SK-N-SH treated with all-trans-retinoic acid at 6 μM for 48 hours (cell line): ENCODE results near the gene INSRR.

Source experiments
- ATAC-seq: fragments of 200-7000 bp; cut with Tn5 transposase; 3 replicates; pipeline ENCODE4 v1.9.1; 2020; ENCODE audit warnings: mild to moderate bottlenecking, moderate library complexity
- ARNTL ChIP-seq: fragments of 450-650 bp; formaldehyde crosslinking; IDR thresholded peaks from 2 replicates; pipeline ENCODE4 v1.5.0; 2020; ENCODE audit warnings: low read depth, mild to moderate bottlenecking, moderate library complexity, borderline replicate concordance
- BACH2 ChIP-seq: fragments of 250-450 bp; sonication (Bioruptor Pico); IDR thresholded peaks from 2 replicates; pipeline ENCODE4 v1.9.0; 2021; ENCODE audit warnings: mild to moderate bottlenecking, borderline replicate concordance
- CREB5 ChIP-seq: fragments of 250-450 bp; sonication (Bioruptor Pico); IDR thresholded peaks from 2 replicates; pipeline ENCODE4 v1.5.1; 2020; ENCODE audit warnings: low read depth, mild to moderate bottlenecking, moderate library complexity
- CSDC2 ChIP-seq: fragments of 250-450 bp; sonication (Bioruptor Pico); IDR thresholded peaks from 2 replicates; pipeline ENCODE4 v1.5.0; 2020; ENCODE audit warnings: mild to moderate bottlenecking, moderate library complexity
- CSRNP3 ChIP-seq: fragments of 250-450 bp; sonication (Bioruptor Pico); IDR thresholded peaks from 2 replicates; pipeline ENCODE4 v1.5.1; 2021; ENCODE audit warnings: mild to moderate bottlenecking, moderate library complexity
- ESRRG ChIP-seq: fragments of 250-450 bp; sonication (Bioruptor Pico); IDR thresholded peaks from 2 replicates; pipeline ENCODE4 v1.6.1; 2021; ENCODE audit warnings: mild to moderate bottlenecking
- GLIS3 ChIP-seq: fragments of 250-450 bp; sonication (Bioruptor Pico); IDR thresholded peaks from 2 replicates; pipeline ENCODE4 v1.5.0; 2020; ENCODE audit warnings: mild to moderate bottlenecking, moderate library complexity
- ISL1 ChIP-seq: fragments of 250-450 bp; sonication (Bioruptor Pico); IDR thresholded peaks from 2 replicates; pipeline ENCODE4 v2.1.2; 2022; ENCODE audit warnings: mild to moderate bottlenecking, moderate library complexity
- OSR1 ChIP-seq: fragments of 250-450 bp; sonication (Bioruptor Pico); IDR thresholded peaks from 2 replicates; pipeline ENCODE4 v1.8.0; 2022; ENCODE audit warnings: moderate library complexity, mild to moderate bottlenecking, inconsistent platforms
- PATZ1 ChIP-seq: fragments of 250-450 bp; sonication (Bioruptor Pico); IDR thresholded peaks from 2 replicates; pipeline ENCODE4 v1.8.0; 2020; ENCODE audit warnings: mild to moderate bottlenecking, moderate library complexity, borderline replicate concordance
- POU6F1 ChIP-seq: fragments of 250-450 bp; sonication (Bioruptor Pico); IDR thresholded peaks from 2 replicates; pipeline ENCODE4 v1.8.0; 2021; ENCODE audit warnings: low read depth, mild to moderate bottlenecking, moderate library complexity, borderline replicate concordance
- PPARA ChIP-seq: fragments of 250-450 bp; sonication (Bioruptor Pico); IDR thresholded peaks from 2 replicates; pipeline ENCODE4 v1.5.0; 2020; ENCODE audit warnings: mild to moderate bottlenecking, borderline replicate concordance
- RARB ChIP-seq: fragments of 250-450 bp; sonication (Bioruptor Pico); IDR thresholded peaks from 2 replicates; pipeline ENCODE4 v1.8.0; 2021; ENCODE audit warnings: mild to moderate bottlenecking, moderate library complexity
- SNAI2 ChIP-seq: fragments of 250-450 bp; sonication (Bioruptor Pico); IDR thresholded peaks from 2 replicates; pipeline ENCODE4 v1.5.0; 2020; ENCODE audit warnings: mild to moderate bottlenecking, moderate library complexity
- TCF4 ChIP-seq: fragments of 250-450 bp; sonication (Bioruptor Pico); IDR thresholded peaks from 2 replicates; pipeline ENCODE4 v1.8.0; 2021; ENCODE audit warnings: mild to moderate bottlenecking, moderate library complexity, borderline replicate concordance
- TOX ChIP-seq: fragments of 250-450 bp; sonication (Bioruptor Pico); IDR thresholded peaks from 2 replicates; pipeline ENCODE4 v1.8.0; 2021; ENCODE audit warnings: mild to moderate bottlenecking, moderate library complexity, borderline replicate concordance
- TSHZ2 ChIP-seq: fragments of 250-450 bp; sonication (Bioruptor Pico); IDR thresholded peaks from 2 replicates; pipeline ENCODE4 v1.5.0; 2020; ENCODE audit warnings: mild to moderate bottlenecking, moderate library complexity
- ZFP3 ChIP-seq: fragments of 250-450 bp; sonication (Bioruptor Pico); IDR thresholded peaks from 2 replicates; pipeline ENCODE4 v1.5.0; 2020; ENCODE audit warnings: mild to moderate bottlenecking, moderate library complexity
- ZFP30 ChIP-seq: fragments of 450-650 bp; formaldehyde crosslinking; IDR thresholded peaks from 2 replicates; pipeline ENCODE4 v1.5.0; 2022; ENCODE audit warnings: mild to moderate bottlenecking, moderate library complexity
- ZNF565 ChIP-seq: fragments of 450-650 bp; formaldehyde crosslinking; conservative IDR thresholded peaks from 2 replicates; pipeline ENCODE4 v1.5.0; 2020; ENCODE audit warnings: low read depth, mild to moderate bottlenecking, moderate library complexity
- ZNF70 ChIP-seq: fragments of 450-650 bp; formaldehyde crosslinking; IDR thresholded peaks from 2 replicates; pipeline ENCODE4 v1.5.0; 2020; ENCODE audit warnings: mild to moderate bottlenecking, moderate library complexity
- ZNF8 ChIP-seq: fragments of 450-650 bp; formaldehyde crosslinking; IDR thresholded peaks from 2 replicates; pipeline ENCODE4 v1.5.0; 2020; ENCODE audit warnings: mild to moderate bottlenecking, moderate library complexity

The INSRR gene

GRCh38 chr1:156844638-156845037, 14.3 kb downstream of the INSRR start:
- ATAC-seq: no peak
- TF ChIP-seq BACH2 (no peak), CREB5 (CRISPR knock-in tag) (no peak), PPARA (CRISPR knock-in tag) (no peak), ZNF8 (no peak), POU6F1 (CRISPR knock-in tag) (no peak), ZNF565 (CRISPR knock-in tag) (no peak), ZFP3 (no peak), ZNF70 (CRISPR knock-in tag) (no peak), CSDC2 (CRISPR knock-in tag) (no peak), ESRRG (CRISPR knock-in tag) (no peak), GLIS3 (CRISPR knock-in tag) (no peak), RARB (CRISPR knock-in tag) (no peak), TOX (CRISPR knock-in tag) (no peak), SNAI2 (CRISPR knock-in tag) (no peak)

- ATAC-seq: no peak
- TF ChIP-seq ZNF565 (CRISPR knock-in tag): no peak
- TF ChIP-seq, all 23 proteins: peak for 0
Observed at GRCh38 chr1:156844102-156844501, 14.8 kb downstream of the INSRR start.

GRCh38 chr1:156842618-156843300, 16.2 kb downstream of the INSRR start:
- no peak for ATAC-seq
- no peak for TF ChIP-seq ZNF565 (CRISPR knock-in tag)
- TF ChIP-seq PATZ1 (CRISPR knock-in tag): no peak
- TF ChIP-seq CSDC2 (CRISPR knock-in tag): no peak
- no peak for TF ChIP-seq BACH2
- no peak for TF ChIP-seq TCF4
- no peak for TF ChIP-seq ESRRG (CRISPR knock-in tag)
- no peak for TF ChIP-seq SNAI2 (CRISPR knock-in tag)
- TF ChIP-seq OSR1 (CRISPR knock-in tag): no peak
- TF ChIP-seq ZFP30 (CRISPR knock-in tag): no peak
- no peak for TF ChIP-seq POU6F1 (CRISPR knock-in tag)
- no peak for TF ChIP-seq ISL1 (CRISPR knock-in tag)
- no peak for TF ChIP-seq ZNF8
- no peak for TF ChIP-seq TSHZ2 (CRISPR knock-in tag)
- TF ChIP-seq ARNTL (CRISPR knock-in tag): no peak
- TF ChIP-seq ZFP3: no peak
- TF ChIP-seq ZNF70 (CRISPR knock-in tag): no peak
- TF ChIP-seq CSRNP3 (CRISPR knock-in tag): no peak
- TF ChIP-seq GLIS3 (CRISPR knock-in tag): no peak
- no peak for TF ChIP-seq RARB (CRISPR knock-in tag)
- TF ChIP-seq, all 23 proteins: peak for 0
